Stomach (tissue), 4 donors: Measurements from ENCODE around the gene CEP164.
"Not testable (repeated sequence)": the region's sequence is repeated elsewhere in the genome, so short reads cannot be mapped to it uniquely, and the experiment has no call there.

Experiments used
- EP300 ChIP-seq: sonication (generic); formaldehyde crosslinking; IDR thresholded peaks from one replicate; pipeline ENCODE4 v1.6.1; 2017; ENCODE audit warnings: antibody characterized with exemption
- POLR2A ChIP-seq, 4 donors: fragments of 450-650 bp; IDR thresholded peaks; one replicate each; pipeline ENCODE4 v1.6.1; 2016; ENCODE audit warnings: antibody characterized with exemption in 4 of 4, control low read depth in 2 of 4, mild to moderate bottlenecking in 1 of 4, moderate library complexity in 1 of 4
- POLR2AphosphoS5 ChIP-seq, 3 donors: sonication (generic); formaldehyde crosslinking; IDR thresholded peaks; one replicate each; pipeline ENCODE4 v1.6.1; 2016; ENCODE audit warnings: antibody characterized with exemption in 3 of 3
- TF ChIP-seq, protein P1 (sequence below), 7 experiments: fragments of 450-650 bp in 4 of 7; fragments of 200-600 bp in 3 of 7; sonication (generic) in 3 of 7; IDR thresholded peaks; one replicate each; pipeline ENCODE4 v1.5.1; 2016 to 2019; ENCODE audit warnings: antibody characterized with exemption in 7 of 7, control low read depth in 2 of 7, mild to moderate bottlenecking in 1 of 7

DNA sequence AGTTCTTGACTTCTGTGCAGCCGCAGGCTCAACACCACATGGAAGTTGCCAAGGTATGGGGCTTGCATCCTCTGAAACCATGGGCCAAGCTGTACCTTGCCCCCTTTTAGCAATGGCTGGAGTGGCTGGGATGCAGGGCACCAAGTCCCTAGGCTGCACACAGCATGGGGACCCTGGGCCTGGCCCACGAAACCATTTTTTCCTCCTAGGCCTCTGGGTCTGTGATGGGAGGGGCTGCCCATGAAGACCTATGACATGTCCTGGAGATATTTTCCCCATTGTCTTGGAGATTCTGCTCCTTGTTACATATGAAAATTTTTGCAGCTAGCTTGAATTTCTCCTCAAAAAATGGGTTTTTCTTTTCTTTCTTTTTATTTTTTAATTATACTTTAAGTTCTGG is 71.0 kb downstream of the CEP164 start:
- TF ChIP-seq, protein P1, sequence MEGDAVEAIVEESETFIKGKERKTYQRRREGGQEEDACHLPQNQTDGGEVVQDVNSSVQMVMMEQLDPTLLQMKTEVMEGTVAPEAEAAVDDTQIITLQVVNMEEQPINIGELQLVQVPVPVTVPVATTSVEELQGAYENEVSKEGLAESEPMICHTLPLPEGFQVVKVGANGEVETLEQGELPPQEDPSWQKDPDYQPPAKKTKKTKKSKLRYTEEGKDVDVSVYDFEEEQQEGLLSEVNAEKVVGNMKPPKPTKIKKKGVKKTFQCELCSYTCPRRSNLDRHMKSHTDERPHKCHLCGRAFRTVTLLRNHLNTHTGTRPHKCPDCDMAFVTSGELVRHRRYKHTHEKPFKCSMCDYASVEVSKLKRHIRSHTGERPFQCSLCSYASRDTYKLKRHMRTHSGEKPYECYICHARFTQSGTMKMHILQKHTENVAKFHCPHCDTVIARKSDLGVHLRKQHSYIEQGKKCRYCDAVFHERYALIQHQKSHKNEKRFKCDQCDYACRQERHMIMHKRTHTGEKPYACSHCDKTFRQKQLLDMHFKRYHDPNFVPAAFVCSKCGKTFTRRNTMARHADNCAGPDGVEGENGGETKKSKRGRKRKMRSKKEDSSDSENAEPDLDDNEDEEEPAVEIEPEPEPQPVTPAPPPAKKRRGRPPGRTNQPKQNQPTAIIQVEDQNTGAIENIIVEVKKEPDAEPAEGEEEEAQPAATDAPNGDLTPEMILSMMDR (IDR thresholded peaks at IDR 0.05), result not testable (repeated sequence)
- TF ChIP-seq POLR2AphosphoS5 (IDR thresholded peaks at IDR 0.05); EP300; POLR2A (IDR thresholded peaks at IDR 0.05): not testable (repeated sequence)
